GM12801 (cell line): ENCODE data around the gene RHPN2.

Experiments used
- CTCF ChIP-seq: IDR thresholded peaks from one replicate; pipeline ENCODE4 v1.5.1; 2011; ENCODE audit warnings: control low read depth; ENCODE audit not compliant: insufficient read length; ENCODE audit errors: extremely low read depth

Gene RHPN2

GRCh38 chr19:33064792-33065550 is at the start of gene RHPN2:
TSS of gene RHPN2 (minus strand) at chr19:33064888. CDS start at chr19:33064852, 36 bp downstream.
- no peak for TF ChIP-seq CTCF

- no peak for TF ChIP-seq CTCF
Measured at GRCh38 chr19:33114312-33114711, 49.6 kb upstream of the RHPN2 start.

- no peak for TF ChIP-seq CTCF
Measured at GRCh38 chr19:33111587-33111986, 46.9 kb upstream of the RHPN2 start.

- TF ChIP-seq CTCF = no peak
Measured at GRCh38 chr19:33110137-33110910, 45.6 kb upstream of the RHPN2 start.

GRCh38 chr19:33108161-33108560 is 43.5 kb upstream of the RHPN2 start:
- TF ChIP-seq CTCF = no peak

GRCh38 chr19:33102893-33103292 is 38.2 kb upstream of the RHPN2 start:
- TF ChIP-seq CTCF = no peak

- no peak for TF ChIP-seq CTCF
Measured at GRCh38 chr19:33100894-33101644, 36.4 kb upstream of the RHPN2 start.
